Panc1 (cell line): ENCODE data around the gene LRP3. TPM values are rescaled to one million over a fixed set of nuclear protein-coding genes. Genes with fewer than 3 reads are reported as not detected.

ENCODE experiments used
- ATAC-seq: fragments of 200-7000 bp; cut with Tn5 transposase; 2 replicates; pipeline ENCODE4 v1.9.1; 2020; ENCODE audit warnings: mild to moderate bottlenecking, moderate library complexity
- BruUV-seq: library from RNA; stranded (reverse); fragments of 400-500 nt; replicated peaks from 2 replicates; lab custom pipeline; 2021; lab: Mats Ljungman, UMichigan
- CTCF ChIA-PET: fragments of 300-600 bp; sonication (Branson Sonifier 250); formaldehyde crosslinking; loops from one replicate; lab custom pipeline; 2022; ENCODE audit warnings: antibody characterized with exemption; lab: Charles Lee
- POLR2A ChIA-PET: fragments of 300-600 bp; sonication (Branson Sonifier 250); formaldehyde crosslinking; loops from one replicate; lab custom pipeline; 2022; ENCODE audit warnings: antibody characterized with exemption; lab: Charles Lee
- DNase-seq: peaks from one replicate; pipeline ENCODE4 v3.0.0-alpha.2; 2010; ENCODE audit warnings: low read depth, low spot score
- H3K27ac ChIP-seq: 2 replicates; pipeline ENCODE4 v1.5.1; 2011; ENCODE audit warnings: mild to moderate bottlenecking, low read length, inconsistent platforms
- H3K27me3 ChIP-seq: fragments of 200-500 bp; sonication (Bioruptor generic); 2 replicates; pipeline ENCODE4 v1.6.0; 2014; ENCODE audit warnings: low read length, inconsistent platforms; ENCODE audit not compliant: control insufficient read depth, insufficient read depth
- H3K36me3 ChIP-seq: fragments of 200-500 bp; sonication (Bioruptor generic); 2 replicates; pipeline ENCODE4 v1.5.1; 2014; ENCODE audit warnings: inconsistent platforms, mild to moderate bottlenecking, low read length, moderate library complexity; ENCODE audit not compliant: control insufficient read depth, insufficient read depth
- H3K4me1 ChIP-seq: 2 replicates; pipeline ENCODE4 v1.5.1; 2011; ENCODE audit warnings: inconsistent platforms, mild to moderate bottlenecking, low read length, moderate library complexity; ENCODE audit not compliant: control insufficient read depth, insufficient read depth
- H3K4me3 ChIP-seq, 2 experiments: 2 replicates each; pipeline ENCODE4 v1.5.1; 2011 to 2012; ENCODE audit warnings: low read depth in 2 of 2, low read length in 2 of 2, mild to moderate bottlenecking in 2 of 2, inconsistent platforms in 1 of 2, moderate library complexity in 1 of 2
- H3K9me3 ChIP-seq: fragments of 200-500 bp; sonication (Bioruptor generic); 2 replicates; pipeline ENCODE4 v1.5.1; 2014; ENCODE audit warnings: low read depth, mild to moderate bottlenecking, inconsistent platforms, low read length, moderate library complexity; ENCODE audit not compliant: control insufficient read depth, insufficient read depth
- POLR2AphosphoS5 ChIP-seq: IDR thresholded peaks from 2 replicates; pipeline ENCODE4 v1.6.1; 2012; ENCODE audit warnings: mild to moderate bottlenecking, low read depth, low read length, moderate library complexity
- SIN3A ChIP-seq: IDR thresholded peaks from 2 replicates; pipeline ENCODE4 v1.6.1; 2012; ENCODE audit warnings: low read depth, mild to moderate bottlenecking, low read length, moderate library complexity, borderline replicate concordance; ENCODE audit not compliant: insufficient read depth
- TCF7L2 ChIP-seq: IDR thresholded peaks from 2 replicates; pipeline ENCODE4 v1.6.1; 2011; ENCODE audit warnings: mild to moderate bottlenecking, low read depth, low read length, inconsistent platforms
- in situ Hi-C: cut with HindIII; loops from 2 replicates; pipeline ENCODE4 v1.10.0; 2016; ENCODE audit warnings: low sequenced_read_pairs, low pct_unique_long_range_greater_than_20kb
- intact Hi-C: fragments of 100-400 bp; cut with micrococcal nuclease; formaldehyde crosslinking; loops from one replicate; pipeline ENCODE4 v1.10.0; 2022; ENCODE audit not compliant: unreplicated experiment
- total RNA-seq: library from RNA; stranded (reverse); gene quantifications from one replicate; pipeline ENCODE4 v1.2.1, GENCODE V29; 2021; ENCODE audit not compliant: unreplicated experiment
- TF ChIP-seq, protein P1 (sequence below), 2 experiments: IDR thresholded peaks; 2 replicates each; pipeline ENCODE4 v1.6.1; 2011 to 2012; ENCODE audit warnings: low read depth in 2 of 2, control low read depth in 1 of 2, low read length in 1 of 2, mild to moderate bottlenecking in 1 of 2, moderate library complexity in 1 of 2; ENCODE audit not compliant: insufficient read depth in 1 of 2
- TF ChIP-seq, protein P2 (sequence below): fragments of 450-650 bp; IDR thresholded peaks from 2 replicates; pipeline ENCODE4 v1.5.1; 2017; ENCODE audit warnings: mild to moderate bottlenecking

The LRP3 gene
- total RNA-seq, 1 experiment from 2014 or later, result 28.6 TPM

DNA sequence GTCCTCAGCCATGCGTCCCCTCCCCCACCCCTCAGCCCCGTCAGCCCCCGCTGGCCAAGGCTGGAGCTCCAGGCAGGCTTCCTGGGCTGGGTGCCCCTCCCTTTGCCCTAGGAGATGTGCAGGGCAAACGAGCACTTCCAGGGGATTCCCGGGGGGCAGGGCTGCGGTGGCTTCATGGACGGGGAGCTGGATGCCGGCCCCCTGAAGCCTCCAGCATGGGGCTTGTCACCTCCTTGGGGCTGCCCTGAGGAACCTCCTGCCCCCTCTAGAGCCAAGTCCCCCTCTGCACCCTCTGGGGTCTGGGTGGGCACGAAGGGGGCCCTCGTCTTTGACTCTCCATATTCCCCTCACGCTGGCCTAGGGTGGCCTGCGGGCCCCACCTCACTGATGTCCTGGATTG is 56.9 kb downstream of the LRP3 start:
- no peaks in the 10 kb centered on the region for H3K36me3 ChIP-seq
- H3K4me3 ChIP-seq, result no peak overlapping the region
- TF ChIP-seq SIN3A, result no peak
- TF ChIP-seq, protein P1, sequence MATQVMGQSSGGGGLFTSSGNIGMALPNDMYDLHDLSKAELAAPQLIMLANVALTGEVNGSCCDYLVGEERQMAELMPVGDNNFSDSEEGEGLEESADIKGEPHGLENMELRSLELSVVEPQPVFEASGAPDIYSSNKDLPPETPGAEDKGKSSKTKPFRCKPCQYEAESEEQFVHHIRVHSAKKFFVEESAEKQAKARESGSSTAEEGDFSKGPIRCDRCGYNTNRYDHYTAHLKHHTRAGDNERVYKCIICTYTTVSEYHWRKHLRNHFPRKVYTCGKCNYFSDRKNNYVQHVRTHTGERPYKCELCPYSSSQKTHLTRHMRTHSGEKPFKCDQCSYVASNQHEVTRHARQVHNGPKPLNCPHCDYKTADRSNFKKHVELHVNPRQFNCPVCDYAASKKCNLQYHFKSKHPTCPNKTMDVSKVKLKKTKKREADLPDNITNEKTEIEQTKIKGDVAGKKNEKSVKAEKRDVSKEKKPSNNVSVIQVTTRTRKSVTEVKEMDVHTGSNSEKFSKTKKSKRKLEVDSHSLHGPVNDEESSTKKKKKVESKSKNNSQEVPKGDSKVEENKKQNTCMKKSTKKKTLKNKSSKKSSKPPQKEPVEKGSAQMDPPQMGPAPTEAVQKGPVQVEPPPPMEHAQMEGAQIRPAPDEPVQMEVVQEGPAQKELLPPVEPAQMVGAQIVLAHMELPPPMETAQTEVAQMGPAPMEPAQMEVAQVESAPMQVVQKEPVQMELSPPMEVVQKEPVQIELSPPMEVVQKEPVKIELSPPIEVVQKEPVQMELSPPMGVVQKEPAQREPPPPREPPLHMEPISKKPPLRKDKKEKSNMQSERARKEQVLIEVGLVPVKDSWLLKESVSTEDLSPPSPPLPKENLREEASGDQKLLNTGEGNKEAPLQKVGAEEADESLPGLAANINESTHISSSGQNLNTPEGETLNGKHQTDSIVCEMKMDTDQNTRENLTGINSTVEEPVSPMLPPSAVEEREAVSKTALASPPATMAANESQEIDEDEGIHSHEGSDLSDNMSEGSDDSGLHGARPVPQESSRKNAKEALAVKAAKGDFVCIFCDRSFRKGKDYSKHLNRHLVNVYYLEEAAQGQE (IDR thresholded peaks at IDR 0.05; ENCODE audit: insufficient read depth in 1 of 2, low read depth in 2 of 2, low read length in 1 of 2), result no peak
- in situ Hi-C loops, result no loop called here
- intact Hi-C loops, result no loop called here
- peaks cover 4% of the 10 kb centered on the region; the same call in 1 of the 2 replicates for H3K4me1 ChIP-seq
- no peak overlapping the region for H3K27ac ChIP-seq
- DNase-seq, result no peak
- no peak for ATAC-seq
- CTCF ChIA-PET, result no interaction called here
- POLR2A ChIA-PET, result no interaction called here
- H3K27me3 ChIP-seq, result no peaks in the 10 kb centered on the region
- no peaks in the 10 kb centered on the region for H3K9me3 ChIP-seq
- BruUV-seq, result no TSS peak

DNA sequence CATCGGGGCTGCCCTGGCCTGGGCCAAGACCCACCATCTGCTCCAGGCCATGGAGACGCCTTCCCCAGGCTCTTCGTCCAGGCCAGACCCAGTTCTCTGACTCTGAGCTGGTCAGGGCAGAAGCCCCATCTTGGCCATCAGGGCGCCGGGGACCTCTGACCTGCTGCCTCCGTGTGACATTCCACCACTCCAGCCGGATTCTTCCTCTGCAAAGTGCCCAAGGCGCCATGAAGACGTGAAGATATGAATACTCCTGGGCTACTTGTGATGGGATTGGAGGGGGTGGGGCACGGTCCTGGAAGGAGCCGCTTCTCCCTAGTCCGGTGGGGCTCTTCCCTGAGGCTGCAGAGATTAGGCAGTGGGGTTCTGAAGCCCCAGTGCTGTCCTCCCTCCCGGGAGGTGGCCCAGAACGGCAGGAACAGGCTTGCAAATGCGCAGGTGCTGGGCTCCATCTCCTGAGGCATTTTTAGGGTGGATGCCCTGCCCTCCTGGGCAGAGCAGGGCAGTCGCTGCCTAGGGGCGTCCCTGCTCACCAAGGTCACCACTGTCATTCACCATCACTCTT is 57.5 kb downstream of the LRP3 start:
- Histone ChIP-seq H3K9me3 (no peaks in the 10 kb centered on the region), H3K27me3 (no peaks in the 10 kb centered on the region), H3K27ac (no peak overlapping the region), H3K4me3 (no peak overlapping the region), H3K36me3 (no peaks in the 10 kb centered on the region), H3K4me1 (peaks cover 4% of the 10 kb centered on the region; the same call in 1 of the 2 replicates)
- in situ Hi-C loops (no loop called here), intact Hi-C loops (no loop called here)
- POLR2A ChIA-PET, result no interaction called here
- no peak for ATAC-seq
- BruUV-seq, result no TSS peak
- TF ChIP-seq, protein P1 (IDR thresholded peaks at IDR 0.05; ENCODE audit: insufficient read depth in 1 of 2, low read depth in 2 of 2, low read length in 1 of 2), result no peak
- no peak for TF ChIP-seq TCF7L2
- TF ChIP-seq POLR2AphosphoS5, result no peak
- no peak for TF ChIP-seq SIN3A
- TF ChIP-seq, protein P2, sequence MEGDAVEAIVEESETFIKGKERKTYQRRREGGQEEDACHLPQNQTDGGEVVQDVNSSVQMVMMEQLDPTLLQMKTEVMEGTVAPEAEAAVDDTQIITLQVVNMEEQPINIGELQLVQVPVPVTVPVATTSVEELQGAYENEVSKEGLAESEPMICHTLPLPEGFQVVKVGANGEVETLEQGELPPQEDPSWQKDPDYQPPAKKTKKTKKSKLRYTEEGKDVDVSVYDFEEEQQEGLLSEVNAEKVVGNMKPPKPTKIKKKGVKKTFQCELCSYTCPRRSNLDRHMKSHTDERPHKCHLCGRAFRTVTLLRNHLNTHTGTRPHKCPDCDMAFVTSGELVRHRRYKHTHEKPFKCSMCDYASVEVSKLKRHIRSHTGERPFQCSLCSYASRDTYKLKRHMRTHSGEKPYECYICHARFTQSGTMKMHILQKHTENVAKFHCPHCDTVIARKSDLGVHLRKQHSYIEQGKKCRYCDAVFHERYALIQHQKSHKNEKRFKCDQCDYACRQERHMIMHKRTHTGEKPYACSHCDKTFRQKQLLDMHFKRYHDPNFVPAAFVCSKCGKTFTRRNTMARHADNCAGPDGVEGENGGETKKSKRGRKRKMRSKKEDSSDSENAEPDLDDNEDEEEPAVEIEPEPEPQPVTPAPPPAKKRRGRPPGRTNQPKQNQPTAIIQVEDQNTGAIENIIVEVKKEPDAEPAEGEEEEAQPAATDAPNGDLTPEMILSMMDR, result no peak
- CTCF ChIA-PET, result no interaction called here
- DNase-seq, result no peak
